ENCODE data around the gene DOCK4.

Gene DOCK4

DNA sequence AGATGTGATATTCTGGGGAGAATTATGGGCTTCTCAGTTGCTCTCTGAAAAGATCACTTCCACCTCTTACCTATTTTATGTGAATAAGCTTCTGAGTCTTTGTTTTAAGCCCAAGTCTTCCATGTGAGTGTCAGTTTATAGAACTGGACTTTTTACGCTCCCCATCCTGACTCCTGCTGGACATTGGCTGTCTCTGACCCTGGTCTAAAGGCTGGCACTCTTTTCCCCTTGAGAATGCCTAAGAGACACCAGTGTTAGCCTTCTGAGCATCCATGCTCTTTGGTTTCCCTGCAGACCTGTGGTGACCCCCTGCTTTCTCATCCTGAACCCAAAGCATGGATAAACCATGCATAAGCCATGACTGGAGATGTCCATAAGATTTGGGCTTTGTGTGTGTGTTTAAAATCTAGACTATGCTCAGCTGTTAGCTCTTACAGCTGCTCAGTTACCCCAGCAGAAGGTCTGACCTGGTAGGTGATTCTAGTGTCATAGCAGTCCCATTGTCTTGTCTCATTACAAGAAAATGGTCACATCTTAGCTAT is 495.3 kb downstream of the DOCK4 start:
- H3K4me3 ChIP-seq (ENCODE audit: control insufficient read depth, low read depth, low read length): no peak overlapping the region
- no peak for DNase-seq (ENCODE audit: low read depth)
- no peak for TF ChIP-seq CTCF (IDR thresholded peaks at IDR 0.05; ENCODE audit: control insufficient read depth, insufficient read depth, low read depth, low read length, missing control alignments)

GRCh38 chr7:111708072-111708471 is 498.1 kb downstream of the DOCK4 start:
- no peak overlapping the region for H3K4me3 ChIP-seq (ENCODE audit: control insufficient read depth, low read depth, low read length)
- no peak for DNase-seq (ENCODE audit: low read depth)
- TF ChIP-seq CTCF (IDR thresholded peaks at IDR 0.05; ENCODE audit: control insufficient read depth, insufficient read depth, low read depth, low read length, missing control alignments): no peak

DNA sequence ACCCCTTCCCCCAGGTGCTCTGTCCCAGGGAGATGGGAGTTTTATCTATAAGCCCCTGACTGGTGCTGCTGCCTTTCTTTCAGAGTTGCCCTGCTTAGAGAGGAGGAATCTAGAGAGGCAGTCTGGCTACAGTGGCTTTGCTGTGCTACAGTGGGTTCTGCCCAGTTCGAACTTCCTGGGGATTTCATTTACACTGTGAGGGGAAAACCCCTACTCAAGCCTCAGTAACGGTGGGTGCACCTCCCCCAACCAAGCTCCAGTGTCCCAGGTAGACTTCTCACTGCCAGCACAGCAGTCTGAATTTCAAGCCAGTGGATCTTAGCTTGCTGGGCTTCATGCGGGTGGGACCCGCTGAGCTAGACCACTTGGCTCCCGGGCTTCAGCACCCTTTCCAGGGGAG is 500.4 kb downstream of the DOCK4 start:
- DNase-seq (ENCODE audit: low read depth): no peak
- H3K4me3 ChIP-seq (ENCODE audit: control insufficient read depth, low read depth, low read length): no peak overlapping the region
- no peak for TF ChIP-seq CTCF (IDR thresholded peaks at IDR 0.05; ENCODE audit: control insufficient read depth, insufficient read depth, low read depth, low read length, missing control alignments)

- no peak for TF ChIP-seq CTCF (IDR thresholded peaks at IDR 0.05; ENCODE audit: control insufficient read depth, insufficient read depth, low read depth, low read length, missing control alignments)
- H3K4me3 ChIP-seq (ENCODE audit: control insufficient read depth, low read depth, low read length): no peak overlapping the region
- no peak for DNase-seq (ENCODE audit: low read depth)
These were observed 508.4 kb downstream of the DOCK4 start for GRCh38 chr7:111697771-111698170.

DNA sequence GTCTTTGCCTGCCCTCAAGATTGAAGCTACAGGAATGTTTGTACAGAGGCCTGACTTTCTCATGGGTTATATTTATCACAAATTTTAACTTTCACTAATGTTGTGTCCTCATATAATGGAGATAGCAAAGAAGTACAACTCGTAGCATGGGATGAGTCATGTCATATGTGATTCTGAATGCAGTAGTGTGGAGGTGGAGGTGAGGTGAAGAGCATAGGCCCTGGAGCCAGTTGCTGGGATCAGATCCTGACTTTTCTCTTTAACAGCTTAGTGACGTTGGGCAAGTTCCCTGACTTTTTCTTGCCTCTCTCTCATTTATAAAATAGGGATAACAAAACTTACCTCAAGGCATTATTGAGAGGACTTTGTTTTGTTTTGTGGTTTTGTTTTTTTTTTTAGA is 511.8 kb downstream of the DOCK4 start:
- DNase-seq (ENCODE audit: low read depth): no peak
- no peak overlapping the region for H3K4me3 ChIP-seq (ENCODE audit: control insufficient read depth, low read depth, low read length)
- no peak for TF ChIP-seq CTCF (IDR thresholded peaks at IDR 0.05; ENCODE audit: control insufficient read depth, insufficient read depth, low read depth, low read length, missing control alignments)

DNA sequence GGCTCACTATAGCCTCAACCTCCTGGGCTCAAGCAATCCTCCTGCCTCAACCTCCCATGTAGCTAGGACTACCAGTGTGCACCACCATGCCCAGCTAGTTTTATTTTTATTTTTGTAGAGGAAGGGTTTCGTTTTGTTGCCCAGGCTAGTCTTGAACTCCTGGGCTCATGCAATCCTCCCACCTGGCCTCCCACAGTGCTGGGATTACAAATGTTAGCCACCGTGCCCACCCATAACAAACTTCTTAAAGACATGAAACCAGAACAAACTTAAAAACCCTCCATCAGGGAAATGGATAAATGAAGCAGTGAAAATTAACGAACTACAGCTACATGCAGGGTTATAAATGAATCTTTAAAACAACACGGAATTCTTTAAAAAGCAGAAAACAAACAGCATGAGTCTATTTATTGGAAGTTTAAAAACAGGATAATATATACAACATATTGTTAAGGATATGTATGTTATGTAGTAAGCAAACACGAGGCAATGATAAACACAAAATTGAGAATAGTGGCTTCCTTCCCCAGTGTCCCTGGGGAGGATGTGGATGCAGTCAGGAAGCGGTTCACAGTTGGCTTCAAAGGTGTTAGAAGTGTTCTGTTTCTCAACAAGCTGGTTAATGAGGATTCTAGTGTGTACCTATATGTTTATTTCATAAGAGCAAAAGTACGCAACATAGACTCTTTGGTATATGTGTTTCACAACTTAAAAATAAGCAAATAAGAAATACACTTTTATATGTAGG is 515.7 kb downstream of the DOCK4 start:
- DNase-seq (ENCODE audit: low read depth): no peak
- no peak for TF ChIP-seq CTCF (IDR thresholded peaks at IDR 0.05; ENCODE audit: control insufficient read depth, insufficient read depth, low read depth, low read length, missing control alignments)

More for the DNA sequence above, 515.7 kb downstream of the DOCK4 start:
- no peak overlapping the region for H3K4me3 ChIP-seq (ENCODE audit: control insufficient read depth, low read depth, low read length)
